ENCODE data around the gene DAPK2.

DNA sequence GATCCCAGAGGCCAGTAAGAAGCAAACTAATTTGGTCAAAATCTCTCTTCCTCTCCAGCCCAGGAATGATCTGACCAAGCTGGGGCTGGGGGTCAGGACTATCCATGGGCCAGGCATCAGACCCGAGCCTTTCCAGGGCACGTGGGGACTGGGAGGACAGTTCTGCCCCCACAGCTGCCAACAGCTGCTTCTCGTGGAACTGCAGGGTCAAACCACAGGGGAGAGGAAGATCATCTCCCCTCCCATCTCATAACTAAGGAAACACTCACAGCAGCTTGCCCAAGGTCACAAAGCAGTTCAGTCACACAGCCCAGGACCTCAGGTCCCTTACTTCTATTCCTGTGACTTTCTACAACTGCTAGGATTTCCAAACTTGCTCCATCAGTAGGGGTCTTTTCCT is 47.1 kb downstream of the DAPK2 start:
- TF ChIP-seq ZNF24 (IDR thresholded peaks at IDR 0.05), result no peak
- no peak for TF ChIP-seq FOXJ3 (CRISPR knock-in tag; IDR thresholded peaks at IDR 0.05; ENCODE audit: borderline replicate concordance)
- TF ChIP-seq KAT2B (IDR thresholded peaks at IDR 0.05; ENCODE audit: borderline replicate concordance, low read depth, low read length), result no peak
- TF ChIP-seq, protein P1, sequence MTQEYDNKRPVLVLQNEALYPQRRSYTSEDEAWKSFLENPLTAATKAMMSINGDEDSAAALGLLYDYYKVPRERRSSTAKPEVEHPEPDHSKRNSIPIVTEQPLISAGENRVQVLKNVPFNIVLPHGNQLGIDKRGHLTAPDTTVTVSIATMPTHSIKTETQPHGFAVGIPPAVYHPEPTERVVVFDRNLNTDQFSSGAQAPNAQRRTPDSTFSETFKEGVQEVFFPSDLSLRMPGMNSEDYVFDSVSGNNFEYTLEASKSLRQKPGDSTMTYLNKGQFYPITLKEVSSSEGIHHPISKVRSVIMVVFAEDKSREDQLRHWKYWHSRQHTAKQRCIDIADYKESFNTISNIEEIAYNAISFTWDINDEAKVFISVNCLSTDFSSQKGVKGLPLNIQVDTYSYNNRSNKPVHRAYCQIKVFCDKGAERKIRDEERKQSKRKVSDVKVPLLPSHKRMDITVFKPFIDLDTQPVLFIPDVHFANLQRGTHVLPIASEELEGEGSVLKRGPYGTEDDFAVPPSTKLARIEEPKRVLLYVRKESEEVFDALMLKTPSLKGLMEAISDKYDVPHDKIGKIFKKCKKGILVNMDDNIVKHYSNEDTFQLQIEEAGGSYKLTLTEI (CRISPR knock-in tag; conservative IDR thresholded peaks at IDR 0.05), result no peak
- no peak for TF ChIP-seq KLF6 (CRISPR knock-in tag; IDR thresholded peaks at IDR 0.05)
- no peak for TF ChIP-seq SMC3 (IDR thresholded peaks at IDR 0.05; ENCODE audit: low read length)
- TF ChIP-seq, protein P2, sequence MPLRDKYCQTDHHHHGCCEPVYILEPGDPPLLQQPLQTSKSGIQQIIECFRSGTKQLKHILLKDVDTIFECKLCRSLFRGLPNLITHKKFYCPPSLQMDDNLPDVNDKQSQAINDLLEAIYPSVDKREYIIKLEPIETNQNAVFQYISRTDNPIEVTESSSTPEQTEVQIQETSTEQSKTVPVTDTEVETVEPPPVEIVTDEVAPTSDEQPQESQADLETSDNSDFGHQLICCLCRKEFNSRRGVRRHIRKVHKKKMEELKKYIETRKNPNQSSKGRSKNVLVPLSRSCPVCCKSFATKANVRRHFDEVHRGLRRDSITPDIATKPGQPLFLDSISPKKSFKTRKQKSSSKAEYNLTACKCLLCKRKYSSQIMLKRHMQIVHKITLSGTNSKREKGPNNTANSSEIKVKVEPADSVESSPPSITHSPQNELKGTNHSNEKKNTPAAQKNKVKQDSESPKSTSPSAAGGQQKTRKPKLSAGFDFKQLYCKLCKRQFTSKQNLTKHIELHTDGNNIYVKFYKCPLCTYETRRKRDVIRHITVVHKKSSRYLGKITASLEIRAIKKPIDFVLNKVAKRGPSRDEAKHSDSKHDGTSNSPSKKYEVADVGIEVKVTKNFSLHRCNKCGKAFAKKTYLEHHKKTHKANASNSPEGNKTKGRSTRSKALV (CRISPR knock-in tag; IDR thresholded peaks at IDR 0.05), result no peak
- TF ChIP-seq POLR2A (IDR thresholded peaks at IDR 0.05; ENCODE audit: insufficient read depth in 1 of 2, low read depth in 2 of 2, low read length in 2 of 2), result no peak
- no peak for TF ChIP-seq ZNF530 (CRISPR knock-in tag; IDR thresholded peaks at IDR 0.05; ENCODE audit: low read depth)
- TF ChIP-seq DMAP1 (CRISPR knock-in tag; IDR thresholded peaks at IDR 0.05), result no peak

Measured in HepG2 (cell line).